GM19035 (cell line): Measurements from ENCODE around the gene ASMT.
"Not testable (repeated sequence)": the region's sequence is repeated elsewhere in the genome, so short reads cannot be mapped to it uniquely, and the experiment has no call there.

ENCODE experiments used
- ATAC-seq: cut with Tn5 transposase; IDR thresholded peaks from one replicate; pipeline ENCODE4 v1.9.1; 2021; ENCODE audit not compliant: unreplicated experiment

ASMT gene

DNA sequence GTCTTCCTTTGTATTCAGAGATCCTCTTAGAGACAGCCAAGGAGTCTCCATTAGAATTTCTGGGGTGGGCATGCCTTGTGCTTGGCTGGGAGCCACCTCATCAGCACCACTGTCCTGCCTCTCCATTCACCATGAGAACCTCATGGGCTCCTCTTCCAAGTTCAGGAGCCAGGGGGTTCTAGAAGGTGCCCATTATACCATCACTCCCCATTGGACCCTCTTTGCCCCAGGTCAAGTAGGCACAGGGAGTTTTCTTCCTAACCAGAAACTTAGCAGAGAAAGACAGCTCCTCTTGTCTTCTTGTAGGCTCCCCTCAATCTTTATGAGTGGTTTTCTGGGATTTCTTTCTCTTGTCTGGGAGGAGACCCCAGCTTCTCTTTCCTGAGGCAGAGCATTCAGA, 31.1 kb downstream of the ASMT start:
- ATAC-seq, result no peak

DNA sequence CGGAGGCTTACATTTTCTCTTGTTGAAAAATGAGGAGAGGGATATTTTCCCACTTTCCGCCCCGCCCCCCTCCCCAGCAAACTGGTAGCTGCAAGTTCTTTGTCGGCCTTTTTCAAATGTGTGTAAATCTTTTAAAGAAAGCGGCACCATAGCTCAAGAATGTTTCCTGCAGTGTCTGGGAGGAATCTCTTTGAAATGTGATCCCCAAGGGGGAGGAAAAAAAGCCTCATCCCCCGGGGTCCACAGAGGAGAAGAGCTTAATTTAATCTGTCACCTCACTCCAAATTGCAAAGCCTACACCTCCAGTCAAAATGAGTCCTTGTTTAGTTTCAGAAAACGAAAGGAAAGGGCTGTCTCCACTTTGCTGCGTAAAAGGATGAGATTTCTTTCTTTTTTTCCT, 34.8 kb downstream of the ASMT start:
- no peak for ATAC-seq

DNA sequence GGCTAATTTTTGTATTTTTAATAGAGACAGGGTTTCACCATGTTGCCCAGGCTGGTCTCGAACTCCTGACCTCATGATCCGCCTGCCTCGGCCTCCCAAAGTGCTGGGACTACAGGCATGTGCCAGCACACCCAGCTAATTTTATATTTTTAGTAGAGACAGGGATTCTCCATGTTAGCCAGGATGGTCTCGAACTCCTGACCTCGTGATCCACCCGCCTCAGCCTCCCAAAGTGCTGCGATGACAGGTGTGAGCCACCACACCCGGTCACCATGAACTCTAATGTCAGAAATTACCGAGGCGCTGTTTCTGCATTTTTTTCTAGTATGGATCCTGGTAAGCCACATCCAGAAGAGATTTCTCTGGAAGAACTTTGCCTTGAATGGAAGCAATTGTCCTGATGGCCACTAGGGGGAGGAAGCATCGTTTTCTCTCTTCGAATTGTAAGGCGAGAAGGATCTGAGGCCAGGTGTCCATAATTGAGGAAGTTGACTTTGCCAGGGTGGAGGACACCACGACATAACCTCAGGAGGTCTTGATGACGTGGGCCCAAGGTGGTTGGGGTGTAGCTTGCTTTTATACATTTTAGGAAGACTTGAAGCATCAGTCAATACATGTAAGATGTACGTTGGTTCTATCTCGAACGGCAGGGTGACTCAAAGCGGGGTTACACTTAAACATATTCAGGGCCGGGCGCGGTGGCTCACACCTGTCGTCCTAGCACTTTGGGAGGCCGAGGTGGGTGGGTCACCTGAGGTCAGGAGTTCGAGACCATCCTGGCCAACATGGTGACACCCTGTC, 37.4 kb downstream of the ASMT start:
- not testable (repeated sequence) for ATAC-seq

GRCh38 chrX:1656379-1656778, 41.5 kb downstream of the ASMT start:
- ATAC-seq, result no peak

DNA sequence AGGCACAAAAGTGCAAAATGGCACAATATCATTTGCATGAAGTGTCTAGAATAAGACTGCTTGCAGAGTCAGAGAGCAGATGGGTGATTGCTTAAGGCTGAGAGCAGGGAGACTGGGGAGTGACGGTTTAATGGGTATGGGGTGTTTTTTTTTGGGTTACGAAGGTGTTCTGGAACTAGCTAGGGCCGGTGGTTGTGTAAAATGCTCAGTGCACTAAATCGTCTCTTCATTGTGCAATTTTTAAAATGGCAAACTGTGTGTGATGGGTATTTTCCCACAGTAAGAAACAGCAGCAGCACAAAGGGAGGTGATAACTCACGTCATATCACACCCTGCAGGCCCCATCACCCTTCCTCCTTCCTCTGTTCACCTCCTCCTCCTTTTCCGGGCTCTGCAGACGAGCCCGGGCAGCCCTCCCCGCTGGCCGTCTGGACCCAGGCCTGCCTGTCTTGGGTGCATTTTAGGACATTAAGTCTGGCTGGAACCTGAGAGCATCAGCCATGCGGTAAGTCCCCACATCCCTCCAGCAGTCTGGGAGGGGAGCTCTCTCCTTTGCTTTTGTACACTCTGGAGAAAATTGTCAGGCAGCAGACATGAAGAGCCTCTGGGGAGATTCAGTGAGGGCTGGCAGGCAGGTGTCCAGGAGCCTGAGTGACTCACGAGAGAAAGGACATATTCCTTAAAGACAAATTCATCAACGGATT, 42.7 kb downstream of the ASMT start:
- peak; percentile 73 for ATAC-seq

DNA sequence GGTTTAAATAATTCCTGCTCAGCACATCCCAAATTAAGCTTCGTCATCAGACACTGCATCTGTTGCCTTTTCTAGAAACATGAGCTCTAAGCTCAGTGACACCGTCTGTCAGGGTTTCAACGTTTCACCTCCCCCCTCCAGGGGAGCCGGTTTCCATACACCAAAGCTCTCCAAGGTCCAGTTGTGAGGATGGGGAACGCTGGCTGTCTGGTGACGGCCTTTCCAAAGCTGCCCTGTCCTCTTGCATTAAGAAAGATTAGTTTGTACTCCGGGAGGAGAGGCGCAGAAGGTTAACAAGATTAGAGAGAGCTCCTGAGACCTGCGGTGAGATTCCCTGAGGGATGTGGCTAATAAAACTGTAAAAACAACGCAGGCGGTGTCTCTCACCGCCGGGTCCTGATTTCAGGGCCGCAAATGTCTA, 43.2 kb downstream of the ASMT start:
- ATAC-seq, result peak; percentile 9

DNA sequence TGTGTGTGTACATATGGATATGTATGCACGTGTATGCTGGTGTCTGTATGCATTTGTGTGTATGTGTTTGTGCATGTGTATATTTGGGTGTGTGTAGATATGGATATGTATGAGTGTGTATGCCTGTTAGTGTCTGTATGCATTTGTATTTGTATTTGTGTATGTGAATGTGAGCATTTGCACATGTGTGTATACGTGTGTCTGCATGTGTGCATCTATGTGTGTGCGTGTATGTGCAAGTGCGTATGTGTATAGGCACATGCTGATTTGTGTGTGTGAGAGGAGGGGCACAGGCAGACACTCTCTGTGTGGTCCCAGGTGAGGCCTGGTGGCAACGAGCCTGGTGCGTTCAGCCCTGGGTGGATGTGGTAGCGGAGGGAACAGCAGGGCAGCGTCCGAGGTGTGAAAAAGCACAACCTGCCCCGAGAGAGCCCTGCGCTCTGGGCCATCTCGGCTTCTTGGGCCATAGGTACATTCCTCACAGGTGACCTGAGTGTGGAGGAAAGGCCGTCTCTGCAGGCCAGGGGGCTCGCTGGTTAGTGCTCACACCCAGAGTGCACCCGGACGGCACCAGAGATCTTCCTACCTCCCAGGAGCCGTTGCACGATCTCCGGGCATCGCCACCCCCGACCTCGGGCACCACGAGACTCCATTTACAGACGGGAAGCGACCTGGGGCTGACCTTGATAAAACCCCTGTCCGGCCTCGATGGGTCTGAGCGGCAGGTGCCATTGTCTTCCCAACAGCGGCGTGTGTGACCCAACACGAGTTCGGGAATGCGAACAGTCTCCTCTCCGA, 45.0 kb downstream of the ASMT start:
- no peak for ATAC-seq

- ATAC-seq, result peak; percentile 50
Measured at GRCh38 chrX:1661048-1661921, 46.4 kb downstream of the ASMT start.

GRCh38 chrX:1661922-1662221, 47.0 kb downstream of the ASMT start:
- no peak for ATAC-seq

GRCh38 chrX:1667566-1667965, 52.7 kb downstream of the ASMT start:
- ATAC-seq, result no peak

DNA sequence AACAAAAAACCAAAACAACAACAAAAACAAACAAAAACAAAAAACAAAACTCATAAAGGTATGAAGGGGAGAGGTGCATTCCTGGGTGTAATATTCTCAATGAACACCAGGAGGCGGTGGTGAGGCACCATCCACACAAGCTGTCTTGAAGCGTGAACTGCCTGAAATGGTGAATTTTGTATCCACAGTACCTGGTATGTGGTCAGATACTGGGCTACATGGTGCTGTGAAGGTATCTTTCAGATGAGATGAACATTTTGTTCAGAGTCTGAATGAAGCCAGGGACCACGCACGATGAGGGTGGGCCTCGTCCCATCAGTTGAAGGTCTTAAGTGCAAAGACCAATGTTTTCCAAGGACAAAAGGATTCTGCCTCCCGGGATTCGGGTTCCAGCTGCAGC, 58.5 kb downstream of the ASMT start:
- ATAC-seq, result no peak

DNA sequence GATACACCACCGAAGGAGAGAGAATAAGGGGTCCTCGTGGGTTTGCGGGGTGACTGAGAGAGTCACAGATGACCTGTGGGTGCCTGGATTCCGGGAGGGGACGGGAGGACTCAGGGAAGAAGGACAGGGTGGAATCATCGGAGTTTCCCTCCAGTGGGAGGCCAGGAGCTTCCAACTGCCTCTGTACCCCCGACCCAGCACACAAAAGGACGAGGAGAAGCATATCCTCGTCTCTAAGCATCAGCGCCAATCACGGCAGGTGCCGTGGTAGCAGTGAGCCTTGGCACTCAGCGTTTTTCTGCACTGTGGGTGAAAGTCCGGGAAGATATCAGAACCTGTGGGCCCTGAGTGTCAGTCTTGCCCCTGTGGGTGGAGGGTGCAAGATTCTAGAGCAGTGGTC, 62.0 kb downstream of the ASMT start:
- no peak for ATAC-seq

DNA sequence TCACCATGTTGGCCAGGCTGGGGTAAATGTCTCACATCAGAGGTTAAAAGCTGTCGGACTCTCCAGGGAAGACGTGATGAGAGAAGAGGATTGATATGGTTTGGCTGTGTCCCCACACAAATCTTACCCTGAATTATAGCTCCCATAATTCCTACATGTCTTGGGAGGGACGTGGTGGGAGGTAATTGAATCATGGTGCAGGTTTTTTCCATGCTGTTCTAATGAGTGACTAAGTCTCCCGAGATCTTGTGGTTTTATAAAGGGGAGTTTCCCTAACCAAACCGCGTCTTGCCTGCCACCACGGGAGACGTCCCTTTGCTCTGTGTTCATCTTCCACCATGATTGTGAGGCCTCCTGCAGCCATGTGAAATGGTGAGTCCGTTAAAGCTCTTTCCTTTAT, 64.4 kb downstream of the ASMT start:
- no peak for ATAC-seq

- ATAC-seq, result no peak
Measured at GRCh38 chrX:1681439-1681838, 66.6 kb downstream of the ASMT start.

- not testable (repeated sequence) for ATAC-seq
Measured at GRCh38 chrX:1681856-1682255, 67.0 kb downstream of the ASMT start.

DNA sequence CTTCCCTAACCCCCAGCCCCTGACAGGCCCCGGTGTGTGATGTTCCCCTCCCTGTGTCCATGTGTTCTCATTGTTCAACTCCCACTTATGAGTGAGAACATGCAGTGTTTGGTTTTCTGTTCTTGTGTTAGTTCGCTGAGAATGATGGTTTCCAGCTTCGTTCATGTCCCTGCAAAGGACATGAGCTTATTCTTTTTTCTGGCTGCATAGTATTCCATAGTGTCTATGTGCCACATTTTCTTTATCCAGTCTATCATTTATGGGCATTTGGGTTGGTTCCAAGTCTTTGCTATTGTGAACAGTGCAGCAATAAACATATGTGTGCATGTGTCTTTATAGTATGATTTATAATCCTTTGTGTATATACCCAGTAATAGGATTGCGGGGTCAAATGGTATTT, 67.6 kb downstream of the ASMT start:
- not testable (repeated sequence) for ATAC-seq

DNA sequence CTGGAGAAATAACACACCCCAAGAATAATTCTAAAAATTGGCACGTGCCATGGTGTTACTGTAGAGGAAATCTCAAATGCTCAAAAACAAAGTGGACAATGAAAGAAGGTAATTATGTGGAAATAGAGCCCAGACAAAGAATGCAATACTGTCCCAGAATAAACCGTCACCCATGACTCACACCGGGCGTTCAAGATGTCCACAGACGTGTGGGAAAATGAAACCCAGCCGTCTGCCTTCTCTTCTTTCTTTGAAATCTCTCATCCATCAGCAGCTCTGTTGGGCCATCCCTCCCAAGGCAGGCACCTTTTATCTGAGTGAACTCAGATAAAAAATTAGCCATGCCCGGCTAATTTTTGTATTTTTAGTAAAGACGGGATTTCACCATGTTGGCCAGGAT, 70.0 kb downstream of the ASMT start:
- ATAC-seq, result not testable (repeated sequence)

GRCh38 chrX:1685444-1685880, 70.6 kb downstream of the ASMT start:
- ATAC-seq, result not testable (repeated sequence)

DNA sequence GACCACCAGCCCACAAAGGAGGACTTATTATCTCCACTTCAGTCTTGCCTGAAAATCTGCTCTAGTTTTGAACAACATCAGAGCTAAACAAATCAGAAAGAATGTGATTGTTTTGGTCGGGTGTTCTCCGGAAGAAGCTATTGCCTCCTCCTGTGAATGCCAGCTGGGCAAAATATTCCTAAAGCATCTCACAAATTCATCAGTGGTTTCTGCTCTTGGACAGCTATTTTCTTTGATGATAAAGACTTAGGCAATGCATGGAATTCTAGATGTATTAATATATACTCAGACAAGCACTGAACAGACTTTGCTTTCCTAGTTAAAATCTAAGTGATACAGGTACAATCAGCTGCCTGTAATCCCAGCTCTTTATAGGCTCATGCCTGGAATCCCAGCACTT, 71.8 kb downstream of the ASMT start:
- no peak for ATAC-seq
